Activated CD4-positive, alpha-beta T cell treated with anti-CD3 and anti-CD28 coated beads, Interleukin-2, amount 10 ng/mL, durations not matched to agents 7 days and 5 days (primary cell): ENCODE measurements around the gene APOLD1. TPM values are rescaled to one million over a fixed set of nuclear protein-coding genes. Genes with fewer than 3 reads are reported as not detected.

Experiments used
- CTCF ChIA-PET: fragments of 350-600 bp; sonication (Branson Sonifier 250); formaldehyde crosslinking; loops from one replicate; lab custom pipeline; 2021; ENCODE audit warnings: antibody characterized with exemption; lab: Charles Lee
- POLR2A ChIA-PET: fragments of 350-600 bp; sonication (Branson Sonifier 250); formaldehyde crosslinking; loops from one replicate; lab custom pipeline; 2021; ENCODE audit warnings: antibody characterized with exemption; lab: Charles Lee
- DNase-seq: peaks from one replicate; pipeline ENCODE4 v3.0.0-alpha.2; 2020
- H3K27ac Mint-ChIP-seq: one replicate; pipeline ENCODE4 v1.8.0; 2021; ENCODE audit warnings: mild to moderate bottlenecking, moderate library complexity, mixed read lengths
- H3K27me3 Mint-ChIP-seq: one replicate; pipeline ENCODE4 v1.8.0; 2021; ENCODE audit warnings: mixed read lengths
- H3K36me3 Mint-ChIP-seq: one replicate; pipeline ENCODE4 v1.8.0; 2021; ENCODE audit warnings: low read depth, mixed read lengths
- H3K4me1 Mint-ChIP-seq: one replicate; pipeline ENCODE4 v1.8.0; 2021; ENCODE audit warnings: mixed read lengths
- H3K4me3 Mint-ChIP-seq: one replicate; pipeline ENCODE4 v1.8.0; 2021; ENCODE audit warnings: mild to moderate bottlenecking, moderate library complexity, mixed read lengths
- H3K9me3 Mint-ChIP-seq: one replicate; pipeline ENCODE4 v1.8.0; 2021; ENCODE audit warnings: mixed read lengths
- total RNA-seq, 2 experiments: library from RNA; stranded (reverse); gene quantifications; one replicate each; pipeline ENCODE4 v1.2.3, GENCODE V29; 2021

The APOLD1 gene
- total RNA-seq, 2 experiments from 2014 or later: 14.4 to 15.5 TPM

DNA sequence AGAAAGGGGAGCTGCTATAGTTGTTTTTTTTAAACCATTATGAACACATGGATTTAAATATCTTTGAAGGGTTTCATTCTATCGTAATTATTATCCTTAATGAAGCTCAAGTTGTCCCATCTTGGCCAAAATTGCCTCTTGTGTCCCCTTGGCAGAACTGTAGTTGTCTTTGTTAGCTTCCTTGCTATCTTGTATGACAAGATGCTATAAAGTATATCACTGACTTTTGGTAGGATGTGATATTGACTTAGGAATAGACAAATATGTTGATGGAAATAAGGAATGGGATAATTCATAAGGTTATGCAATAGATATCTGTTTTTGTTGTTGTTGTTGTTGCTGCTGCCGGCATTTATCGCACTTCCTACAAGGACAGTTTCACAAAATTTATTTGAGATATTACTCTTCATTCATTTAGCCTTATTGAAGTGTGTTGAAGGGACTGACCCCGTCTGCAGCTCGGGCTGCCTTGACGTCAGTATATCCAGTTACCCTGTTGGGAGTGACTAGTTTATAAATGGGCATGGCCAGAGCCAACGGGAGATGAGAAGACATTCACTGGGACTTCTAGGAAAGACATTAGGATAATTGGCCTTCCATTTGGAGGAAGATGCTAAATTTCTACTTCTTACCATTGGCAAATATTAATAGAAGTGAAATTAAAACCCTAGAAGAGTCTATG lies 26.1 kb upstream of the APOLD1 start:
- no peak overlapping the region for H3K4me3 Mint-ChIP-seq
- H3K9me3 Mint-ChIP-seq: peaks cover 2% of the 10 kb centered on the region
- DNase-seq: no peak
- CTCF ChIA-PET: interaction anchor here (1.0 to 1.2 kb wide), 2 partner anchors 15 to 23 kb away, joined by 3 read pairs; no protein-coding TSS in a partner anchor
- POLR2A ChIA-PET: no interaction called here
- no peaks in the 10 kb centered on the region for H3K27me3 Mint-ChIP-seq
- no peaks in the 10 kb centered on the region for H3K4me1 Mint-ChIP-seq
- no peak overlapping the region for H3K27ac Mint-ChIP-seq
- H3K36me3 Mint-ChIP-seq: peaks cover 30% of the 10 kb centered on the region

DNA sequence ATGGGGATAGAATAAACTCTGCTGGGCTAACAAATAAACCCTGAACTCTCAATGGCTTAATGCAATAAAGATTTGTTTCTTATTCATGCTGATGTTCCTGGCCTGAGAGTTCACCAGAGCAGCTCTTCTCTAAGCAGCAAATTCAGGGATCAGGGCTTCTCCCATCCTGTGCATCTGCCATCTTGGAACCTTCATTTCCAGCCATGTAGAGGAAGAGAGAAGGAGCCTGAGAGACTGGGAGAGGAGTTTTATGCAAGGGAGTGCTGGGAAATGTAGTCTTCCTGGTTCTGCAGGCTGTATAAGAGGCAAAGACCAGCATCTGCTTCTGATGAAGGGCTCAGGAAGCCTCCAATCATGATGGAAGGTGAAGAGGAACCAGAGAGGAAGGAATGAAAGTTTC lies 20.6 kb upstream of the APOLD1 start:
- ChIA-PET POLR2A (no interaction called here), CTCF (no interaction called here)
- H3K36me3 Mint-ChIP-seq: peaks cover 34% of the 10 kb centered on the region
- peaks cover 8% of the 10 kb centered on the region for H3K9me3 Mint-ChIP-seq
- no peak overlapping the region for H3K4me3 Mint-ChIP-seq
- peaks cover 2% of the 10 kb centered on the region for H3K4me1 Mint-ChIP-seq
- no peak for DNase-seq
- no peaks in the 10 kb centered on the region for H3K27me3 Mint-ChIP-seq
- H3K27ac Mint-ChIP-seq: no peak overlapping the region

DNA sequence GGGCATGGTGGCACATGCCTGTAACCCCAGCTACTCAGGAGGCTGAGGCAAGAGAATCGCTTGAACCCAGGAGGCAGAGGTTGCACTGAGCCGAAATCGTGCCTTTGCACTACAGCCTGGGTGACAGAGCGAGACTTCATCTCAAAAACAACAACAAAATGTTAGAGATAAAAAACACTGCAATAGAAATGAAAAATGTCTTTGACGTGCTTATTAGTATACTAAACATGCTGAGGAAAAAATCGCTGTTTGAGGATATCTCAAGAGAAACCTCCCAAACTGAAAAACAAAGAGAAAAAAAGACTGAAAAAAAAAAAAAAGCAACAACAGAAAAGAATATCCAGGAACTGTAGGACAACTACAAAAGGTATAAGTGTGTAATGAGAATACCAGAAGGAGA lies 15.2 kb upstream of the APOLD1 start:
- Mint-ChIP-seq H3K9me3 (peaks cover 14% of the 10 kb centered on the region), H3K27ac (no peak overlapping the region), H3K4me3 (no peak overlapping the region), H3K4me1 (no peaks in the 10 kb centered on the region), H3K27me3 (no peaks in the 10 kb centered on the region), H3K36me3 (peaks cover 24% of the 10 kb centered on the region)
- DNase-seq: no peak
- POLR2A ChIA-PET: no interaction called here
- CTCF ChIA-PET: no interaction called here

DNA sequence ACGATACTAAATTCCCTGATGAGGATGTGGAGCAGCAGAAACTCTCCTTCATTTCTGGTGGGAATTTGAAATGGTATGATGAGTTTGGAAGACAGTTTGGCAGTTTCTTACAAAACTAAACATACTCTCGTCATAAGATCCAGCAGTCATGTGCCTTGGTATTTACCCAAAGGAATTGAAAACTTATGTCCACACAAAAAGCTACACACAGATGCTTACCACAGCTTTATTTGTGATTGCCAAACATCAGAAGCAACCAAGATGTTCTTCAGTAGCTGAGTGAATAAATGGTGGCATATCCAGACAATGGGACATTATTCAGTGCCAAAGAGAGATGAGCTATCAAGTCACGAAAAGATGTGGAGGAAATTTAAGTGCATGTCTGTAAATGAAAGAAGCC lies 10.7 kb upstream of the APOLD1 start:
- Mint-ChIP-seq H3K9me3 (peaks cover 9% of the 10 kb centered on the region), H3K4me3 (no peak overlapping the region), H3K27me3 (no peaks in the 10 kb centered on the region), H3K36me3 (peaks cover 10% of the 10 kb centered on the region), H3K4me1 (no peaks in the 10 kb centered on the region), H3K27ac (no peak overlapping the region)
- CTCF ChIA-PET: no interaction called here
- DNase-seq: no peak
- POLR2A ChIA-PET: no interaction called here

DNA sequence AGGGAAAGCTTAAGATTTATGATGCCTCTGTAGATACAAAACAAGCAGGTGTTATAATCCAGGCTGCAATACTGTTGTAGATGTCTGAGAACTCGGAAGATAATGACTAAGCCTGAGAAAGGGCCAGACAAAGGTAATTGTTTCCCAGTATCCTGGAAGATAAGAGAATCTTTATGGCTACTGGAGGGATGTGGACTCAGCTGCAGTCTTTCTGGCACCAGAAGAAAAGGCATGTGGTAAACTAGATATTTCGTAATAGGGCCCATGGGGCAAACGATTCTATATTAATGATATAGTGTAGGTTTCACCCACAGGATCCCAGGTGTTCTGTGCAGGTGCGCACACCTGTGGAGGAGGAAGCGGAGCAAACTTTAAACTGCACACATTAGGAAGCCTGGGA lies 9.2 kb upstream of the APOLD1 start:
- Mint-ChIP-seq H3K27ac (no peak overlapping the region), H3K4me3 (no peak overlapping the region), H3K9me3 (peaks cover 7% of the 10 kb centered on the region), H3K4me1 (no peaks in the 10 kb centered on the region), H3K27me3 (no peaks in the 10 kb centered on the region), H3K36me3 (peaks cover 2% of the 10 kb centered on the region)
- no peak for DNase-seq
- ChIA-PET POLR2A (no interaction called here), CTCF (interaction anchor here (0.7 kb wide), 1 partner anchor 16 kb away, joined by 3 read pairs; no protein-coding TSS in a partner anchor)

DNA sequence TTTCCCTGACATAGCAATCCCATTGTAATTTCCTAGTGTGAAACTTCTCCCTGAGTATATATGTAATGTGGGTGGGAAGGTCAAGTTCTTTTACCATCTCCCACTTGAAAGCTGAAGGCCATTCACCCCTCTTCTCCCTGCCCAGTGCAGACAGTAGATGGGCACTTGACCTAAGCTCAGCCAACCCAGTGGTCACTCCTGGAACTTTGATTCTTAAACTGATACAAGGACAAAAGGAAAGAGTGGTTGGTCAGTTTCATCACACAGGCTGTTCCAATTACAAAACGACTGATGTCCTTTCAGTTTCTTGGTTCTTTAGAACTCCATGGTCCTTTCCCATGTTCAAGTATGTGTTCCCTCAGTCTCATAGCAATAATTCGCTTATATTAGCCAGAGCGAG lies 8.4 kb upstream of the APOLD1 start:
- Mint-ChIP-seq H3K9me3 (peaks cover 6% of the 10 kb centered on the region), H3K27ac (no peak overlapping the region), H3K27me3 (no peaks in the 10 kb centered on the region), H3K4me1 (no peaks in the 10 kb centered on the region), H3K36me3 (no peaks in the 10 kb centered on the region), H3K4me3 (no peak overlapping the region)
- ChIA-PET POLR2A (no interaction called here), CTCF (no interaction called here)
- no peak for DNase-seq

DNA sequence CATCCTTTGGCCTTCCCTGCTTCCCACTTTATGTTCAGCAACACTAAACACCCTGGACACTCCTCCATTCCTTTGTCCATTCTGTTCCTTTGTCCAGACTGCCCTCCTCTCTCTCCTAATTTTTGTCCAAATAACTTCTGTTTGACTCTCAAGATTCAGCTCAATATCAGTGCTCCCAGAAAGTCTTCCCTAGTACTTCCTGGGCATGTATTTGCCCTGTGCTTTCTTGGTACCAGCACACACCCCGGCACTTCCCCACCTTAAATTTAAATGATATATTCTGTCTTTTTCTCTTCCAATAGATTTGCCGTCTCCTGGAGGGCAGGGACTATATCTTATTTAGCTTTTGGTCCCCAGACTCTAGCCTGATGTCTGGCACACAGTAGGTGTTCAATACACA lies 6.5 kb upstream of the APOLD1 start:
- Mint-ChIP-seq H3K9me3 (no peaks in the 10 kb centered on the region), H3K4me1 (no peaks in the 10 kb centered on the region), H3K4me3 (no peak overlapping the region), H3K36me3 (peaks cover 3% of the 10 kb centered on the region), H3K27ac (no peak overlapping the region), H3K27me3 (no peaks in the 10 kb centered on the region)
- DNase-seq: no peak
- ChIA-PET POLR2A (interaction anchor here (0.6 kb wide), 1 partner anchor 24 kb away, joined by 4 read pairs; no protein-coding TSS in a partner anchor), CTCF (no interaction called here)

DNA sequence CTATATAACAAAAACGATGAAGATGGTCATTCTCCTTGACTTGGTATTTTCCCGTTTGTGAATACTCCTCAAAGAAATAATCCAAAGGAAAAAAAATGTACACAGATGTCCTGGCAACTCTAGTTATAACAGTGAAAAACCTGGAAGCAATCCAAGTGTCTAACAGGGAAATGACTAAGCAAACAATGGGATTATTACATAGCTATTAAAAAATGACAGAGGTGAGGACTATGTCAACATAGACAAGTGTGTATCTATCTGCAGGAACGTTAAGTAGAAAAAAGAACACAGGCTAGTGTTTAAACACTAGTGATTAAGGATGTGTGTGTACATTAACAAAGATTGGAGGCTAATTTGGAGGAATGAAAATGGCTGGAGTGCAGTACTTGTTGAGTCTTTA lies 5.9 kb upstream of the APOLD1 start:
- Mint-ChIP-seq H3K36me3 (peaks cover 3% of the 10 kb centered on the region), H3K9me3 (no peaks in the 10 kb centered on the region), H3K4me1 (peaks cover 4% of the 10 kb centered on the region), H3K4me3 (no peak overlapping the region), H3K27ac (no peak overlapping the region), H3K27me3 (no peaks in the 10 kb centered on the region)
- DNase-seq: no peak
- ChIA-PET POLR2A (no interaction called here), CTCF (interaction anchor here (0.8 kb wide), 1 partner anchor 36 kb away, joined by 3 read pairs; no protein-coding TSS in a partner anchor)

DNA sequence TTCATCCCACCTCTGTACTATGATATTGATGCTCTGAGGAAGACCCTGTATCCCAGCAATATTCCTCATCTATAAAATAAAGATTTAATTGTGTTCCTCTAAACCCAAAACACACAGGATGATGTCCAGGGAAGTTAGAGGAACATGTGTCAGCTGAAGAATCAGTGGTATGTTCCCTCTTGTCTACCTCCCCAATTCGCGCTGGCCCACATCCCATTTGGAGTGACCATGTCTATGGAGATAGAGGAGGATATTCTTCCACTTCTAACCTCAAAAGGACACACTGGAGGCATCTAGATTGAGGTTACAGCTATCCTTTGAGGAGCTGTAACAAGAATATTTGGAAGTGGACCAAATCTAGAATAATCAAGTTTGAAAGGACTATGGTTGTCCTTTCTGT lies 1.3 kb upstream of the APOLD1 start:
- Mint-ChIP-seq H3K36me3 (peaks cover 5% of the 10 kb centered on the region), H3K27me3 (no peaks in the 10 kb centered on the region)
- CTCF ChIA-PET: interaction anchor here (0.5 to 0.7 kb wide), 2 partner anchors 27 to 35 kb away, joined by 4 read pairs; no protein-coding TSS in a partner anchor

DNA sequence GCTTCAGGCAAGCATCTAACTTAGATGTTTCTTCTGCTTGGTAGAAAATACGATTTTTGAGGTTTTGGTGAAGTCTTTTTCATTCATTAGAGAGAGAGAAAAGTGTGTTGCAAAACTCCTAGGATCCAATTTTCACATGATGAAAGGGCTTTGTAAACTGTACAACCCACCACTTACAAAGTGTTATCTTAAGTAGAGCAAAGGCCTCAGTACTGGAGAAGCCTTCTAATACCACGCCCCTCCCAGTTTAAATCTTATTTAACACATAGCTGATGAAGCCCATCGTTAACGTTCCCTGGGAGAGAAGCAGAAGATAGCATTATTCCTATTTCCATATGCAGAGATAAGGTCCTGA lies 869 bp downstream of the APOLD1 start:
- Mint-ChIP-seq H3K4me3 (peak overlapping the region; percentile 69), H3K4me1 (peaks cover 44% of the 10 kb centered on the region), H3K36me3 (peaks cover 5% of the 10 kb centered on the region), H3K9me3 (no peaks in the 10 kb centered on the region), H3K27me3 (no peaks in the 10 kb centered on the region), H3K27ac (peak overlapping the region; percentile 68)
- ChIA-PET CTCF (interaction anchor here (0.8 to 1.6 kb wide), 4 partner anchors 14 to 49 kb away, joined by 3 to 6 read pairs (median 4); partner anchors contain the start of gene DDX47), POLR2A (interaction anchor here (1.2 kb wide), 1 partner anchor 15 kb away, joined by 3 read pairs; no protein-coding TSS in a partner anchor)
- no peak for DNase-seq

More for the DNA sequence above, 1.3 kb upstream of the APOLD1 start:
- no peak for DNase-seq
- no peak overlapping the region for H3K27ac Mint-ChIP-seq
- POLR2A ChIA-PET: no interaction called here
- no peak overlapping the region for H3K4me3 Mint-ChIP-seq
- no peaks in the 10 kb centered on the region for H3K9me3 Mint-ChIP-seq
- H3K4me1 Mint-ChIP-seq: peaks cover 42% of the 10 kb centered on the region

DNA sequence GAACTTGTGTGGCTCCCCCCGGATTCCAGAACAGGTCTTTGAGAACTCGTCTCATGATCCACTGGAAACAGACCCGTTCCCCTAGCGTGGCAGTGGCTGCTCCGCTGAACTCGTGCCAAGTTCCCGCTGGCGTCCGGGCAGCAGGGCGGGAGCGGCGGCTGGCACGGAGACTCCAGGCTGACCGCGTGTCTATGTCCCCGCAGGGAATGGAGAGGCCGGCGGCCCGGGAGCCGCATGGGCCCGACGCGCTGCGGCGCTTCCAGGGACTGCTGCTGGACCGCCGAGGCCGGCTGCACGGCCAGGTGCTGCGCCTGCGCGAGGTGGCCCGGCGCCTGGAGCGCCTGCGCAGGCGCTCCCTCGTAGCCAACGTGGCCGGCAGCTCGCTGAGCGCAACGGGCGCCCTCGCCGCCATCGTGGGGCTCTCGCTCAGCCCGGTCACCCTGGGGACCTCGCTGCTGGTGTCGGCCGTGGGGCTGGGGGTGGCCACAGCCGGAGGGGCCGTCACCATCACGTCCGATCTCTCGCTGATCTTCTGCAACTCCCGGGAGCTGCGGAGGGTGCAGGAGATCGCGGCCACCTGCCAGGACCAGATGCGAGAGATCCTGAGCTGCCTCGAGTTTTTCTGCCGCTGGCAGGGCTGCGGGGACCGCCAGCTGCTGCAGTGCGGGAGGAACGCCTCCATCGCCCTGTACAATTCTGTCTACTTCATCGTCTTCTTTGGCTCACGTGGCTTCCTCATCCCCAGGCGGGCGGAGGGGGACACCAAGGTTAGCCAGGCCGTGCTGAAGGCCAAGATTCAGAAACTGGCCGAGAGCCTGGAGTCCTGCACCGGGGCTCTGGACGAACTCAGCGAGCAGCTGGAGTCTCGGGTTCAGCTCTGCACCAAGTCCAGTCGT lies 1.5 kb downstream of the APOLD1 start:
- H3K27me3 Mint-ChIP-seq: no peaks in the 10 kb centered on the region
- peaks cover 44% of the 10 kb centered on the region for H3K4me1 Mint-ChIP-seq
- H3K4me3 Mint-ChIP-seq: peak overlapping the region; percentile 69
- CTCF ChIA-PET: interaction anchor here (0.8 to 1.6 kb wide), 7 partner anchors 13 to 315 kb away, joined by 3 to 6 read pairs (median 3); partner anchors contain the start of gene DDX47
- no peaks in the 10 kb centered on the region for H3K9me3 Mint-ChIP-seq
- DNase-seq: peak; percentile 67
- POLR2A ChIA-PET: interaction anchor here (0.6 to 1.2 kb wide), 2 partner anchors 14 to 44 kb away, joined by 3 read pairs; no protein-coding TSS in a partner anchor
- peak overlapping the region; percentile 79 for H3K27ac Mint-ChIP-seq
- peaks cover 5% of the 10 kb centered on the region for H3K36me3 Mint-ChIP-seq

DNA sequence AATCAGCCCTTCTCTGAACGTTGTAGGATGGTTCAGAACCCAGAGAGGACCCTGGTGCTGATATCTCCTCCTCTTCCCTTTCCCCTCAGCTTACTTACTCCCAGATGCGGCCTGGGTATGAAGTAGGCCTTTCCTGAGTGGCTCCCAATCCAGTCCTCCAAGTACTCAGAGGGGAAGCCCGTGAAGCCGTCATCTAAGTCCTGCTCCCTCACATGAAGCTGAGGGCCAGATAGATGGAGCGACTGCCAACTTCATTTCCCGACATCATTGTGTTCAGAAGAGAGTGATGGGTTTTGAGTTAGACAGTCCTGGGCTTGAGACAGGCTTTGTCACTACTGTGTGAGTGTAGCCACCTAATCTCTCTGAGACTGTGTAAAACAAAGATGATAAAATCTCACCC lies 2.7 kb downstream of the APOLD1 start:
- no peaks in the 10 kb centered on the region for H3K27me3 Mint-ChIP-seq
- H3K36me3 Mint-ChIP-seq: peaks cover 2% of the 10 kb centered on the region
- H3K27ac Mint-ChIP-seq: peak overlapping the region; percentile 66
- no peak for DNase-seq
- no peaks in the 10 kb centered on the region for H3K9me3 Mint-ChIP-seq
- ChIA-PET POLR2A (no interaction called here), CTCF (interaction anchor here (1.0 to 2.1 kb wide), 4 partner anchors 12 to 314 kb away, joined by 3 to 6 read pairs (median 4); partner anchors contain the start of gene DDX47)
- peak overlapping the region; percentile 69 for H3K4me3 Mint-ChIP-seq
- H3K4me1 Mint-ChIP-seq: peaks cover 44% of the 10 kb centered on the region
